Smooth muscle cell (in vitro differentiated cells): ENCODE results near the gene ARMH1. TPM values are rescaled to one million over a fixed set of nuclear protein-coding genes. Genes with fewer than 3 reads are reported as not detected.

ENCODE experiments used
- DNase-seq: peaks from one replicate; lab custom pipeline; 2025; ENCODE audit not compliant: unreplicated experiment; lab: John Stamatoyannopoulos, UW
- H2AFZ ChIP-seq: fragments of 200-600 bp; sonication (generic); 2 replicates; pipeline ENCODE4 v1.6.0; 2016; ENCODE audit warnings: antibody characterized with exemption, low read depth, mild to moderate bottlenecking
- H3F3A ChIP-seq: fragments of 200-600 bp; sonication (generic); 2 replicates; pipeline ENCODE4 v1.6.0; 2017; ENCODE audit warnings: antibody characterized with exemption, low read depth
- H3K27ac ChIP-seq: fragments of 200-600 bp; sonication (generic); 2 replicates; pipeline ENCODE4 v1.5.1; 2016; ENCODE audit warnings: low read depth, mild to moderate bottlenecking
- H3K27me3 ChIP-seq: fragments of 200-600 bp; sonication (generic); 2 replicates; pipeline ENCODE4 v1.6.1; 2016; ENCODE audit warnings: low read depth, mild to moderate bottlenecking
- H3K36me3 ChIP-seq: fragments of 200-600 bp; sonication (generic); 2 replicates; pipeline ENCODE4 v1.5.1; 2016; ENCODE audit warnings: low read depth
- H3K4me1 ChIP-seq: fragments of 200-600 bp; sonication (generic); 2 replicates; pipeline ENCODE4 v1.5.1; 2016; ENCODE audit warnings: low read depth
- H3K4me2 ChIP-seq: fragments of 200-600 bp; sonication (generic); 2 replicates; pipeline ENCODE4 v1.6.0; 2016; ENCODE audit warnings: mild to moderate bottlenecking
- H3K4me3 ChIP-seq: fragments of 200-600 bp; sonication (generic); 2 replicates; pipeline ENCODE4 v1.5.1; 2016; ENCODE audit warnings: mild to moderate bottlenecking
- H3K79me2 ChIP-seq: fragments of 200-600 bp; sonication (generic); 2 replicates; pipeline ENCODE4 v1.6.0; 2016; ENCODE audit warnings: low read depth, mild to moderate bottlenecking
- H3K9ac ChIP-seq: fragments of 200-600 bp; sonication (generic); 2 replicates; pipeline ENCODE4 v1.6.0; 2016; ENCODE audit warnings: low read depth
- H3K9me3 ChIP-seq: fragments of 200-600 bp; sonication (generic); replicated peaks from 2 replicates; pipeline ENCODE4 v1.5.1; 2016; ENCODE audit warnings: low read depth
- H4K20me1 ChIP-seq: fragments of 200-600 bp; sonication (generic); 2 replicates; pipeline ENCODE4 v1.6.0; 2016; ENCODE audit warnings: low read depth
- WGBS: methylation state at CpG from one replicate; pipeline ENCODE4 v1.1.7; 2016; ENCODE audit warnings: low lambda C conversion rate; 5-methylcytosine and 5-hydroxymethylcytosine counted together
- polyA plus RNA-seq: library from polyadenylated mRNA; unstranded; fragments of >200 nt; fragmentation: Nextera tagmentation; extraction: Ambion mirVana; gene quantifications from 2 replicates; pipeline ENCODE4 v1.2.1, GENCODE V29; 2016
- total RNA-seq: library from RNA; depleted of rRNA; stranded (reverse); fragments of >200 nt; gene quantifications from 2 replicates; pipeline ENCODE4 v1.2.3, GENCODE V29; 2014
- TF ChIP-seq, protein P1 (sequence below): fragments of 200-600 bp; sonication (generic); IDR thresholded peaks from 2 replicates; pipeline ENCODE4 v1.5.1; 2017; ENCODE audit warnings: borderline replicate concordance, mild to moderate bottlenecking, antibody characterized with exemption; ENCODE audit not compliant: insufficient read depth, poor library complexity, severe bottlenecking

ARMH1 gene
- total and polyA plus RNA-seq, 2 experiments from 2014 or later, result 1.5 to 8.3 TPM

GRCh38 chr1:44677201-44677766 lies 2.8 kb downstream of the ARMH1 start:
- H3K4me2 ChIP-seq, result no peak overlapping the region
- H3K27me3 ChIP-seq, result no peaks in the 10 kb centered on the region
- no peak overlapping the region for H3K27ac ChIP-seq
- WGBS, result 79% methylated on average over 6 of the region's 6 CpGs
- no peak overlapping the region for H2AFZ ChIP-seq
- no peak overlapping the region for H3K4me3 ChIP-seq
- H4K20me1 ChIP-seq, result no peaks in the 10 kb centered on the region
- H3K36me3 ChIP-seq, result no peaks in the 10 kb centered on the region
- no peaks in the 10 kb centered on the region for H3K9me3 ChIP-seq
- TF ChIP-seq, protein P1, sequence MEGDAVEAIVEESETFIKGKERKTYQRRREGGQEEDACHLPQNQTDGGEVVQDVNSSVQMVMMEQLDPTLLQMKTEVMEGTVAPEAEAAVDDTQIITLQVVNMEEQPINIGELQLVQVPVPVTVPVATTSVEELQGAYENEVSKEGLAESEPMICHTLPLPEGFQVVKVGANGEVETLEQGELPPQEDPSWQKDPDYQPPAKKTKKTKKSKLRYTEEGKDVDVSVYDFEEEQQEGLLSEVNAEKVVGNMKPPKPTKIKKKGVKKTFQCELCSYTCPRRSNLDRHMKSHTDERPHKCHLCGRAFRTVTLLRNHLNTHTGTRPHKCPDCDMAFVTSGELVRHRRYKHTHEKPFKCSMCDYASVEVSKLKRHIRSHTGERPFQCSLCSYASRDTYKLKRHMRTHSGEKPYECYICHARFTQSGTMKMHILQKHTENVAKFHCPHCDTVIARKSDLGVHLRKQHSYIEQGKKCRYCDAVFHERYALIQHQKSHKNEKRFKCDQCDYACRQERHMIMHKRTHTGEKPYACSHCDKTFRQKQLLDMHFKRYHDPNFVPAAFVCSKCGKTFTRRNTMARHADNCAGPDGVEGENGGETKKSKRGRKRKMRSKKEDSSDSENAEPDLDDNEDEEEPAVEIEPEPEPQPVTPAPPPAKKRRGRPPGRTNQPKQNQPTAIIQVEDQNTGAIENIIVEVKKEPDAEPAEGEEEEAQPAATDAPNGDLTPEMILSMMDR, result peak; percentile 37
- H3K4me1 ChIP-seq, result no peaks in the 10 kb centered on the region
- peaks cover 9% of the 10 kb centered on the region for H3F3A ChIP-seq
- H3K9ac ChIP-seq, result no peak overlapping the region
- DNase-seq, result no peak
- H3K79me2 ChIP-seq, result no peaks in the 10 kb centered on the region

DNA sequence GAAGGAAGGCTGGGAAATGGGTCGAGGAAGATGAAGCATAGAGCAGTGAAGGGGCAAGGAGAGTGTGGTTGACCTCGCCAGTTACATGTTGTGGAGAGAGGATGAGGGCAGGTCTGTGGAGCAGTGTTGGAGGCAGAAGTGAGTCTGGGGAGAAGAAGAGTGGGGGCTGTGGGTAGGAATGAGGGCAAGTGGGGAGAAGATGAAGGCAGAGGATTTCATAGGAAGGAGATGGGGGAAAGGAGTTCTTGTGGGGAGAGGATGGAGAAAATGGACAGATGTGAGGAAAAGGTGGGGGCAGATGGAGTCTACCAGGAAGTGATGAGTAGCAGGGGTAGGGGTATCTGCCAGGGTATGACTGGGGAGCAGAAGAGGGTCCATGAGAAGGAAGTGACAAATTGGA lies 3.6 kb downstream of the ARMH1 start:
- H3K9me3 ChIP-seq, result no peaks in the 10 kb centered on the region
- H3K27ac ChIP-seq, result no peak overlapping the region
- H3K9ac ChIP-seq, result no peak overlapping the region
- WGBS, result 91% methylated on average over 2 of the region's 2 CpGs
- peaks cover 3% of the 10 kb centered on the region for H3F3A ChIP-seq
- TF ChIP-seq, protein P1, result no peak
- no peaks in the 10 kb centered on the region for H3K36me3 ChIP-seq
- H3K27me3 ChIP-seq, result no peaks in the 10 kb centered on the region
- H2AFZ ChIP-seq, result no peak overlapping the region
- no peaks in the 10 kb centered on the region for H4K20me1 ChIP-seq
- no peaks in the 10 kb centered on the region for H3K79me2 ChIP-seq
- no peak for DNase-seq
- H3K4me2 ChIP-seq, result no peak overlapping the region
- no peak overlapping the region for H3K4me3 ChIP-seq
- H3K4me1 ChIP-seq, result no peaks in the 10 kb centered on the region

GRCh38 chr1:44678626-44679025 lies 4.1 kb downstream of the ARMH1 start:
- H3K4me3 ChIP-seq, result no peak overlapping the region
- no peak overlapping the region for H3K4me2 ChIP-seq
- no peaks in the 10 kb centered on the region for H4K20me1 ChIP-seq
- 96% methylated on average over 4 of the region's 4 CpGs for WGBS
- H3K27me3 ChIP-seq, result no peaks in the 10 kb centered on the region
- no peaks in the 10 kb centered on the region for H3K9me3 ChIP-seq
- no peak overlapping the region for H2AFZ ChIP-seq
- no peak overlapping the region for H3K27ac ChIP-seq
- H3K79me2 ChIP-seq, result no peaks in the 10 kb centered on the region
- H3F3A ChIP-seq, result no peaks in the 10 kb centered on the region
- H3K9ac ChIP-seq, result no peak overlapping the region
- no peak for DNase-seq
- no peaks in the 10 kb centered on the region for H3K36me3 ChIP-seq
- TF ChIP-seq, protein P1, result no peak
- no peaks in the 10 kb centered on the region for H3K4me1 ChIP-seq

- H3K9ac ChIP-seq, result no peak overlapping the region
- H3K36me3 ChIP-seq, result no peaks in the 10 kb centered on the region
- no peaks in the 10 kb centered on the region for H3K4me1 ChIP-seq
- no peaks in the 10 kb centered on the region for H3K9me3 ChIP-seq
- no peaks in the 10 kb centered on the region for H4K20me1 ChIP-seq
- H3K79me2 ChIP-seq, result no peaks in the 10 kb centered on the region
- no peak overlapping the region for H3K27ac ChIP-seq
- no peaks in the 10 kb centered on the region for H3F3A ChIP-seq
- no peak overlapping the region for H3K4me2 ChIP-seq
- no peak for DNase-seq
- H3K27me3 ChIP-seq, result no peaks in the 10 kb centered on the region
- no peak overlapping the region for H2AFZ ChIP-seq
- WGBS, result 94% methylated on average over 5 of the region's 5 CpGs
- TF ChIP-seq, protein P1, result no peak
- no peak overlapping the region for H3K4me3 ChIP-seq
Observed at GRCh38 chr1:44679468-44679867, 5.0 kb downstream of the ARMH1 start.
